Measurements from ENCODE around the gene CDH26.

CDH26 gene

GRCh38 chr20:60009826-60010616, 51.8 kb downstream of the CDH26 start:
- no peak overlapping the region for H2BK5ac ChIP-seq (ENCODE audit: low read depth, low read length, poor library complexity, severe bottlenecking)
- WGBS = 83% methylated on average over 13 of the region's 14 CpGs
- H3K27ac ChIP-seq (ENCODE audit: low read length, poor library complexity, severe bottlenecking) = no peak overlapping the region
- H2AFZ ChIP-seq (ENCODE audit: low read depth, low read length) = no peak overlapping the region
- no peak overlapping the region for H4K8ac ChIP-seq (ENCODE audit: low read length)
- no peak overlapping the region for H3K4ac ChIP-seq (ENCODE audit: low read depth in 1 of 2, low read length in 2 of 2)
- H3K23ac ChIP-seq (ENCODE audit: low read length in 2 of 2) = no peak overlapping the region
- H3K9me3 ChIP-seq (ENCODE audit: control insufficient read depth, low read length) = no peaks in the 10 kb centered on the region
- no peak overlapping the region for H2AK5ac ChIP-seq (ENCODE audit: low read length, severe bottlenecking)
- DNase-seq = no peak
- H3K36me3 ChIP-seq (ENCODE audit: control insufficient read depth in 1 of 2, insufficient read depth in 2 of 2, low read depth in 1 of 2, low read length in 2 of 2) = no peaks in the 10 kb centered on the region
- no peak overlapping the region for H3K4me2 ChIP-seq (ENCODE audit: low read length, poor library complexity, severe bottlenecking)
- H3K79me1 ChIP-seq (replicated peaks; ENCODE audit: low read length, poor library complexity, severe bottlenecking) = no peaks in the 10 kb centered on the region
- H2BK15ac ChIP-seq (ENCODE audit: low read depth, poor library complexity, severe bottlenecking) = no peak overlapping the region
- no peak overlapping the region for H3K18ac ChIP-seq (ENCODE audit: low read depth in 1 of 2, low read length in 2 of 2)
- no peak overlapping the region for H2BK12ac ChIP-seq (ENCODE audit: low read length in 2 of 2)
- no peak overlapping the region for H2BK120ac ChIP-seq (ENCODE audit: low read depth, low read length)
- peaks cover 5 to 9% of the 10 kb centered on the region in 2 experiments for H3K27me3 ChIP-seq (ENCODE audit: control insufficient read depth in 1 of 2, insufficient read depth in 1 of 2, low read length in 2 of 2)
- H3K4me3 ChIP-seq (ENCODE audit: insufficient read depth in 1 of 2, low read depth in 1 of 2, low read length in 2 of 2) = no peak overlapping the region
- no peak overlapping the region for H3K9ac ChIP-seq (ENCODE audit: low read length)
- H3K4me1 ChIP-seq (ENCODE audit: control insufficient read depth, insufficient read depth, low read depth, low read length) = no peaks in the 10 kb centered on the region
- H4K91ac ChIP-seq (ENCODE audit: low read length) = no peak overlapping the region
- no peak overlapping the region for H3K14ac ChIP-seq (ENCODE audit: low read length in 2 of 2)

- Histone ChIP-seq H2BK120ac (ENCODE audit: low read depth, low read length) (no peak overlapping the region), H3K14ac (ENCODE audit: low read length in 2 of 2) (no peak overlapping the region), H3K4me2 (ENCODE audit: low read length, poor library complexity, severe bottlenecking) (no peak overlapping the region), H3K79me1 (replicated peaks; ENCODE audit: low read length, poor library complexity, severe bottlenecking) (no peaks in the 10 kb centered on the region), H2BK15ac (ENCODE audit: low read depth, poor library complexity, severe bottlenecking) (no peak overlapping the region), H4K91ac (ENCODE audit: low read length) (no peak overlapping the region), H4K8ac (ENCODE audit: low read length) (no peak overlapping the region), H2AFZ (ENCODE audit: low read depth, low read length) (no peak overlapping the region), H3K4ac (ENCODE audit: low read depth in 1 of 2, low read length in 2 of 2) (no peak overlapping the region), H2BK5ac (ENCODE audit: low read depth, low read length, poor library complexity, severe bottlenecking) (no peak overlapping the region), H3K27me3 (ENCODE audit: control insufficient read depth in 1 of 2, insufficient read depth in 1 of 2, low read length in 2 of 2) (peaks cover 5 to 9% of the 10 kb centered on the region in 2 experiments), H3K4me3 (ENCODE audit: insufficient read depth in 1 of 2, low read depth in 1 of 2, low read length in 2 of 2) (no peak overlapping the region), H3K4me1 (ENCODE audit: control insufficient read depth, insufficient read depth, low read depth, low read length) (no peaks in the 10 kb centered on the region), H3K9ac (ENCODE audit: low read length) (no peak overlapping the region), H3K36me3 (ENCODE audit: control insufficient read depth in 1 of 2, insufficient read depth in 2 of 2, low read depth in 1 of 2, low read length in 2 of 2) (no peaks in the 10 kb centered on the region), H2AK5ac (ENCODE audit: low read length, severe bottlenecking) (no peak overlapping the region), H2BK12ac (ENCODE audit: low read length in 2 of 2) (no peak overlapping the region), H3K27ac (ENCODE audit: low read length, poor library complexity, severe bottlenecking) (no peak overlapping the region), H3K23ac (ENCODE audit: low read length in 2 of 2) (no peak overlapping the region), H3K18ac (ENCODE audit: low read depth in 1 of 2, low read length in 2 of 2) (no peak overlapping the region), H3K9me3 (ENCODE audit: control insufficient read depth, low read length) (peaks cover 5% of the 10 kb centered on the region)
- no peak for DNase-seq
- 87% methylated on average over 11 of the region's 12 CpGs for WGBS
These were observed 52.7 kb downstream of the CDH26 start for GRCh38 chr20:60010689-60011458.

GRCh38 chr20:60011512-60012507, 53.6 kb downstream of the CDH26 start:
- Histone ChIP-seq H3K9ac (ENCODE audit: low read length) (no peak overlapping the region), H3K4ac (ENCODE audit: low read depth in 1 of 2, low read length in 2 of 2) (no peak overlapping the region), H2AFZ (ENCODE audit: low read depth, low read length) (no peak overlapping the region), H3K79me1 (replicated peaks; ENCODE audit: low read length, poor library complexity, severe bottlenecking) (no peaks in the 10 kb centered on the region), H2BK12ac (ENCODE audit: low read length in 2 of 2) (no peak overlapping the region), H3K36me3 (ENCODE audit: control insufficient read depth in 1 of 2, insufficient read depth in 2 of 2, low read depth in 1 of 2, low read length in 2 of 2) (no peaks in the 10 kb centered on the region), H3K4me3 (ENCODE audit: insufficient read depth in 1 of 2, low read depth in 1 of 2, low read length in 2 of 2) (no peak overlapping the region), H4K91ac (ENCODE audit: low read length) (no peak overlapping the region), H4K8ac (ENCODE audit: low read length) (no peak overlapping the region), H3K27me3 (ENCODE audit: control insufficient read depth in 1 of 2, insufficient read depth in 1 of 2, low read length in 2 of 2) (peaks cover 3 to 5% of the 10 kb centered on the region in 2 experiments), H2BK15ac (ENCODE audit: low read depth, poor library complexity, severe bottlenecking) (no peak overlapping the region), H3K4me2 (ENCODE audit: low read length, poor library complexity, severe bottlenecking) (no peak overlapping the region), H2AK5ac (ENCODE audit: low read length, severe bottlenecking) (no peak overlapping the region), H3K18ac (ENCODE audit: low read depth in 1 of 2, low read length in 2 of 2) (no peak overlapping the region), H2BK120ac (ENCODE audit: low read depth, low read length) (no peak overlapping the region), H3K4me1 (ENCODE audit: control insufficient read depth, insufficient read depth, low read depth, low read length) (no peaks in the 10 kb centered on the region), H2BK5ac (ENCODE audit: low read depth, low read length, poor library complexity, severe bottlenecking) (no peak overlapping the region), H3K9me3 (ENCODE audit: control insufficient read depth, low read length) (peaks cover 6% of the 10 kb centered on the region), H3K27ac (ENCODE audit: low read length, poor library complexity, severe bottlenecking) (no peak overlapping the region), H3K23ac (ENCODE audit: low read length in 2 of 2) (no peak overlapping the region), H3K14ac (ENCODE audit: low read length in 2 of 2) (no peak overlapping the region)
- 78% methylated on average over 17 of the region's 17 CpGs for WGBS
- DNase-seq = no peak

Measured in mesenchymal stem cell (in vitro differentiated cells and primary cell).